ENCODE measurements around the gene ARVCF.
"Not testable (repeated sequence)": the region's sequence is repeated elsewhere in the genome, so short reads cannot be mapped to it uniquely, and the experiment has no call there.

The ARVCF gene

DNA sequence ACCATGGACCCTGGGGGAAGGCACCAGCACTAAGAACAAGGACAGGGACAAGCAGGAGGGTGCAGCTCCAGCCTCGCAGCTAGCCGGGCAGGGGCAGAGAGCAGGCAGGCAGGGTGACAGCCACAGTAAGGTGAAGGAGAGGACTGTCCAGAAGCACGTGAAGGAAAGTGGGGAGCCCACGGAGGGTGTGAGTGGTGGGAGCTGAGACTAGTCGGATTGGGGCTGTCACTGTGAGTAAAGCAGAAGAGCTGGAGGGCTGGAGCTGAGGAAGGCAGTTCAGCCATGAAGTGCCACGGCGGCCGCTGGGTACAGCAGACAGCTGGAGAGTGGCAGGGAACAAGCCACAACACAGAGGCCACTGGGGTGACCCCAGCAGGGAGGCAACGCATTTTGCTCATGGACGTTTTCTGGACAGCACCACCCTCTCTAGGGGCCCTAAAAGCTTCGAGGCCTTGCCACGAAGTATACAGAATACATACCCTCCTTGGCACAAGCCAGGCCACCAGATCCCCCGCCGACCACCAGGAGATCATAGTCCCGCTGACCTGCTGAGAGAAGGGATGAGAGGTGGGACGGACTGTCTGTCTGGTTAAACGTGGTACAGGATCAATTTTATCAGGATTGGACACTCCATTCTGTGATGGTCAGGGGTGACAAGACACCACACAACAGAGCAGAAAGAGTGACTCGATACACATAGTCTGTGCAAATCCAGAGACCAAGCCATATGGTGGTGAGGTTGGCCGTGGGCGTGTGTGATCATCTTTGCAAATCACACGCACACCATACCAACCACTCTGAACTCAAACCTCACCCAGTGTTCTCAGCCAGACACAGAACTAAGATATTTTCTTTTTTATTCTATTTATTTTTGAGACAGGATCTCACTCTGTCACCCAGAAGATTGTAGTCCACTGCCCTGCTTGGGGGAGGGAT is 85.8 kb downstream of the ARVCF start:
- no peak for DNase-seq

GRCh38 chr22:19929586-19930550 is 86.8 kb downstream of the ARVCF start:
- DNase-seq, result no peak

DNA sequence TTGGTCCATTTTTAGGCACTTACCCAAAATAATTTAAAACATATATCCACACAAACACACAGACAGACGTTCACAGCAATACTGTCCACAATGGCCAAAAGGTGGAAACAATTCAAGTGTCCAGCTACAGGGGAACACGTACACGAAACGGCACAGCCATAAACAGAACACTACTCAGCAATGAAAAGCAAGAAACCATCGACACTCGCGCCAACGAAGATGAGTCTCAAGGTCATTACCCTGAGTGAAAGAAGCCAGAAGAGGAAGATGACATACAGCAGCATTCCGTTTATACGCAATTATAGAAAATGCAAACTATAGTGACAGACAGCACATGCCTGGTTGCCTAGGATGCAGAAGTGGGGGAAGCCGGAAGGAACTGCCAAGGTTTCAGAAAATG is 88.4 kb downstream of the ARVCF start:
- no peak for DNase-seq

DNA sequence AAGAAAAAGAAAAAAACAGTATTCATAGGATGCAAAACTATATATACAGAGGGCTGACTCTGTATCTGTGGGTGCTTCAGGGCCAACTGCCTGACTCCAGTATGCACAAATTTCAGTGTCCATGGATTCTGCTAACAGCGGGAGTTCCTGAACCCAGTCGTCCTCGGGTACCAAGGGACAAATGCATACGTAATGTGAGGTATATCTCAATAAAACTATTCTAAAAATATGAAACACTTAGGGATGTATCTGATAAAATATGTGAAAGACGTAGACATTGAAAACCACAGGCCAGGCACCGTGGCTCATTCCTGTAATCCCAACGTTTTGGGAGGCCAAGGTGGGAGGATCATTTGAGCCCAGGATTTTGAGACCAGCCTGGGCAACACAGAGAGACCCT is 88.9 kb downstream of the ARVCF start:
- DNase-seq, result no peak

GRCh38 chr22:19926028-19926427 is 90.6 kb downstream of the ARVCF start:
- DNase-seq, result not testable (repeated sequence)

- DNase-seq, result no peak
These were observed 92.6 kb downstream of the ARVCF start for GRCh38 chr22:19923914-19924513.

- no peak for DNase-seq
These were observed 95.0 kb downstream of the ARVCF start for GRCh38 chr22:19921544-19922081.
